AG04450 (cell line): Measurements from ENCODE around the gene GRIA4. TPM values are rescaled to one million over a fixed set of nuclear protein-coding genes. Genes with fewer than 3 reads are reported as not detected.

Source experiments
- CTCF ChIA-PET: fragments of 300-600, 350-600 bp; formaldehyde crosslinking; extraction: SDS; loops from one replicate; lab custom pipeline; 2022; ENCODE audit warnings: antibody characterized with exemption, inconsistent platforms; lab: Charles Lee
- POLR2A ChIA-PET: fragments of 350-600 bp; formaldehyde crosslinking; extraction: SDS; loops from one replicate; lab custom pipeline; 2021; ENCODE audit warnings: antibody characterized with exemption, inconsistent platforms; lab: Yijun Ruan, JAX
- DNase-seq: peaks from one replicate; pipeline ENCODE4 v3.0.0-alpha.2; 2011; ENCODE audit warnings: low read depth, low spot score
- H3K27ac ChIP-seq: one replicate; pipeline ENCODE4 v1.5.1; 2012; ENCODE audit warnings: low read depth, low read length, control low read depth
- H3K27me3 ChIP-seq: one replicate; pipeline ENCODE4 v1.6.0; 2012; ENCODE audit warnings: low read length; ENCODE audit not compliant: control insufficient read depth, insufficient read depth
- H3K4me3 ChIP-seq: 2 replicates; pipeline ENCODE4 v1.5.1; 2011; ENCODE audit warnings: mild to moderate bottlenecking, low read depth, low read length, control low read depth
- H3K9me3 ChIP-seq: 2 replicates; pipeline ENCODE4 v1.5.1; 2012; ENCODE audit warnings: low read length; ENCODE audit not compliant: control insufficient read depth, insufficient read depth
- CTCF ChIP-seq: IDR thresholded peaks from 2 replicates; pipeline ENCODE4 v1.5.1; 2011; ENCODE audit warnings: low read depth, low read length, control low read depth, inconsistent platforms
- polyA plus RNA-seq: library from polyadenylated mRNA; depleted of rRNA; stranded (reverse); fragments of >200 nt; gene quantifications from 2 replicates; pipeline ENCODE4 v1.2.3, GENCODE V29; 2011

The GRIA4 gene
- polyA plus RNA-seq, 1 experiment: 0.64 TPM

GRCh38 chr11:105754260-105754659 is 144.4 kb downstream of the GRIA4 start:
- CTCF ChIA-PET: no interaction called here

GRCh38 chr11:105754716-105755115 is 144.8 kb downstream of the GRIA4 start:
- Histone ChIP-seq H3K27me3 (no peaks in the 10 kb centered on the region), H3K4me3 (no peak overlapping the region), H3K27ac (no peak overlapping the region), H3K9me3 (no peaks in the 10 kb centered on the region)
- POLR2A ChIA-PET: no interaction called here
- CTCF ChIA-PET: no interaction called here
- no peak for TF ChIP-seq CTCF
- DNase-seq: no peak

More at GRCh38 chr11:105754260-105754659, 144.4 kb downstream of the GRIA4 start:
- H3K4me3 ChIP-seq: no peak overlapping the region
- DNase-seq: no peak
- TF ChIP-seq CTCF: no peak
- no peaks in the 10 kb centered on the region for H3K9me3 ChIP-seq
- H3K27ac ChIP-seq: no peak overlapping the region
- POLR2A ChIA-PET: no interaction called here
- H3K27me3 ChIP-seq: no peaks in the 10 kb centered on the region

GRCh38 chr11:105757107-105757506 is 147.2 kb downstream of the GRIA4 start:
- no peak overlapping the region for H3K4me3 ChIP-seq
- ChIA-PET CTCF (no interaction called here), POLR2A (no interaction called here)
- no peaks in the 10 kb centered on the region for H3K27me3 ChIP-seq
- no peaks in the 10 kb centered on the region for H3K9me3 ChIP-seq
- no peak for TF ChIP-seq CTCF
- DNase-seq: no peak
- no peak overlapping the region for H3K27ac ChIP-seq

GRCh38 chr11:105763594-105763993 is 153.7 kb downstream of the GRIA4 start:
- no peak for TF ChIP-seq CTCF
- H3K4me3 ChIP-seq: no peak overlapping the region
- H3K27me3 ChIP-seq: no peaks in the 10 kb centered on the region
- H3K9me3 ChIP-seq: no peaks in the 10 kb centered on the region
- no peak for DNase-seq
- ChIA-PET POLR2A (no interaction called here), CTCF (no interaction called here)
- H3K27ac ChIP-seq: no peak overlapping the region

GRCh38 chr11:105767931-105768330 is 158.1 kb downstream of the GRIA4 start:
- ChIA-PET CTCF (no interaction called here), POLR2A (no interaction called here)
- Histone ChIP-seq H3K9me3 (no peaks in the 10 kb centered on the region), H3K4me3 (no peak overlapping the region), H3K27ac (no peak overlapping the region), H3K27me3 (no peaks in the 10 kb centered on the region)
- no peak for TF ChIP-seq CTCF
- no peak for DNase-seq
